KOPT-K1 (cell line): Measurements from ENCODE around the gene HDAC10.

ENCODE experiments used
- H3K27ac ChIP-seq: fragments of 200-600 bp; sonication (generic); 2 replicates; pipeline ENCODE4 v1.5.1; 2016; ENCODE audit warnings: antibody characterized with exemption, mild to moderate bottlenecking, low read depth, low read length; ENCODE audit not compliant: poor library complexity, severe bottlenecking
- H3K36me3 ChIP-seq: fragments of 200-600 bp; sonication (generic); 2 replicates; pipeline ENCODE4 v1.5.1; 2017; ENCODE audit warnings: antibody characterized with exemption, mild to moderate bottlenecking, low read length, moderate library complexity; ENCODE audit not compliant: insufficient read depth
- H3K9me3 ChIP-seq: fragments of 200-600 bp; sonication (generic); 2 replicates; pipeline ENCODE4 v1.5.1; 2017; ENCODE audit warnings: antibody characterized with exemption, low read length, mild to moderate bottlenecking; ENCODE audit not compliant: insufficient read depth, poor library complexity, severe bottlenecking

Gene HDAC10, protein sequence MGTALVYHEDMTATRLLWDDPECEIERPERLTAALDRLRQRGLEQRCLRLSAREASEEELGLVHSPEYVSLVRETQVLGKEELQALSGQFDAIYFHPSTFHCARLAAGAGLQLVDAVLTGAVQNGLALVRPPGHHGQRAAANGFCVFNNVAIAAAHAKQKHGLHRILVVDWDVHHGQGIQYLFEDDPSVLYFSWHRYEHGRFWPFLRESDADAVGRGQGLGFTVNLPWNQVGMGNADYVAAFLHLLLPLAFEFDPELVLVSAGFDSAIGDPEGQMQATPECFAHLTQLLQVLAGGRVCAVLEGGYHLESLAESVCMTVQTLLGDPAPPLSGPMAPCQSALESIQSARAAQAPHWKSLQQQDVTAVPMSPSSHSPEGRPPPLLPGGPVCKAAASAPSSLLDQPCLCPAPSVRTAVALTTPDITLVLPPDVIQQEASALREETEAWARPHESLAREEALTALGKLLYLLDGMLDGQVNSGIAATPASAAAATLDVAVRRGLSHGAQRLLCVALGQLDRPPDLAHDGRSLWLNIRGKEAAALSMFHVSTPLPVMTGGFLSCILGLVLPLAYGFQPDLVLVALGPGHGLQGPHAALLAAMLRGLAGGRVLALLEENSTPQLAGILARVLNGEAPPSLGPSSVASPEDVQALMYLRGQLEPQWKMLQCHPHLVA

DNA sequence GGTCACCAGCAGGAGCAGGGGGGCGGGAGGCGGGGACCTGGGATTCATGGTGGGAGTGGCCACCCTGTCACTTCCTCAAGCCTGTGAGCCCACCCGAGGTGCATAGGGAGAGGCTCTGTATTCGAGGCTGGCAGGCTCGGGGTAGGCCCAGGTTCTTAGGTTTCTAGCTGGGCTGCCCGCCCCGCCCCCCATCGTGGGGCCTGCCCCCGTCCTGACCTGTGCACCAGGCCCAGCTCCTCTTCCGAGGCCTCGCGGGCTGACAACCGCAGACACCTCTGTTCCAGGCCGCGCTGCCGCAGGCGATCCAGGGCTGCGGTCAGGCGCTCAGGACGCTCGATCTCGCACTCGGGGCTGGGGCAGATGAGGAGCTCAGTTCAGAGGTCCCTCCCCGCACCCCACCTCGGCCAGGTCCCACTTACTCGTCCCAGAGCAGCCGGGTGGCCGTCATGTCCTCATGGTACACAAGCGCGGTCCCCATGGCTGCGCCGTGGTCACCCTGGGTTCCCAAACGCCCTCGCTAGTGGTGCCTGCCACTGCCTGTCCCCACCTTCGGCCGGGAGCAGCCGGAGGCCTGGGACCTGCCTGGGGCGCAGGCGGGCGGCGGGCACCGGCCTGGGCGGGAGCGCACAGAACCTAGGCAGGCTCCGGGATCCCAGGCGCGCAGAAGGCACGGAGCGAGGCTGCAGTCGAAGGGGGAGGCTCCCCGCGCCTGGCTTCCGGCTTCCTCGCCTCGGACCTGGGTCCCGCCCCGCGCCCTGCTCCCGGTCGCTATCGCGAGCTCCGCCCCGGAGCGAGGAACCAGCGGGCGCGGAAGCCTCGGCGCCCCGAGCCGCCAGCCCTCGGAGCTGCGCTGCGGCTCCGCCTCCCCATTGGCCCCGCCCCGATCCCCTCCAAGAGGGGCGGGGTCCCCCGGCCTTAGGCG is at the start of gene HDAC10:
HDAC10 (minus strand) TSS at position 711 of the 922 bp plus-strand sequence; CDS start at position 478, 233 bp downstream.
- Histone ChIP-seq H3K36me3 (peaks cover 23% of the 10 kb centered on the region), H3K27ac (peak within 1 kb of the TSS; percentile 53)

DNA sequence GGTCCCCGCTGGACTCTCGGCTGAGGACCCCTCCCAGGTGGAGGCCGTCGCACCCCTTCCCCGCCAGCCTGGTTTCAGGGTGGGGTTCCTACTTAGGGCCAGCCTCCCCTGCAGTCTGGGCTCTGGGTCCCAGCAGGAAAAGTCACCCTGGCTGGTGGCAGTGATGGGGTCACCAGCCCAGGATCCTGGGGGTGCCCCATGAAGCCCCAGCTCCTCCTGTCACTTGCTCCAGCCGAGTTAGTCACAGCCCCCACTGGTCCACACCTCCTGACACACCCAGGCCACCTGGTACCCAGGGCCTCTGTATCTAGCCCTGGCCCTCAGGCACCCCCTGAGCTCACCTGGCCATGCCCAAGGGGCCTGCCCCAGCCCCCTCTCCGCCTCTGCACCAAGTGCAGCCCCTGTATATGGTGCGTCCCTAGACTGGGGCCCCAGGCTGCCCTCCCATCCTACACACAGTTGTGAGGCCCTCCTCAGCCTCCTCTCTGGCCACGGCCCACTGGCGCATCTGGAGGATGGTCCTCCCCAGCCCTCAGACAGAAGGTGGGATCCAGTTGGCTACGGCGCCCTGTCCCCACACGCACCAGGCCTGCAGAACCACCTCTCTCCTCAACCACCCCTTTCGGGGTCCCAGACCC is 49.7 kb upstream of the HDAC10 start:
- H3K36me3 ChIP-seq = no peaks in the 10 kb centered on the region
- no peak overlapping the region for H3K27ac ChIP-seq

More for the DNA sequence above, at the start of gene HDAC10:
- no peaks in the 10 kb centered on the region for H3K9me3 ChIP-seq

DNA sequence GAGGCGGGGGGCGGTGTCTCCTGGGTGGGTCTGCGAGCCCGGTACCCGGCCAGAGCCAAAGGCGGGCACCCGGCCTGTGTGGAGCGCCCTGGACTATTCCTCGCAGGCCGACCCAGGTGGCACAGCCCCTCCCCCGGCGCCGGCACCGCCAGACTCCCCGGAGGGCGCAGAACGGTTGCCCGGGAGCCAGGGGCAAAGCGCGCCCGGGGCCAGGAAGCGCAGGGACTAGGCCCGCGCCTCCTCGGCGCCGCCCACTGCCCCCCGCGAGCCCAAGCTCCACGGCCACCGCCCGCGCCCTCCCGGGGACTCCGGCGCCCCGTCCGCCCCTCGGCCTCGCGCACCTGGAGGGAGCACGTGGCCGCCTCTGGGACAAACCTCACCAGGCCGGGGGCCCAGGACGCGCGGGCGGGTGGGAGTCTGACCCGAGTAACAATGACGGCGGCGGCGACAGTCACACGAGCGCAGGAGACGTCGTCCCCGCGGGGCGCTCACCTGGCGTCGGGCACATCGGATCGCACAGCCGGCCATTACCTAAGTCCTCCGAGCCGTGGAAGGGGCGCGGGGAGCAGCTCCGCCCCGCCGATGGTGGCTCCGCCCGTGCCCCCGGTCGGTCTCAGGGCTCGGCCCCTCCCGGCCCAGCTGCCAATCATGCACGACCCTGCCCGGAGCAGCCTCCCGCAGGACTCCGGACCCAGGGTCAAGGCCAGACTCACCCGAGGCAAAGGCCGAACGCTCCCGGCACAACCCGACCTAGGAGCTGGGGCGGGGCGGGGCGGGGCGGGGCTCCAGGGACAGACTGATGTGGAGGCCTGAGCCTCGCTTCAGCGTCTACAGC is 48.9 kb upstream of the HDAC10 start:
- Histone ChIP-seq H3K27ac (no peak overlapping the region), H3K9me3 (no peaks in the 10 kb centered on the region), H3K36me3 (no peaks in the 10 kb centered on the region)

More for the DNA sequence above, 49.7 kb upstream of the HDAC10 start:
- no peaks in the 10 kb centered on the region for H3K9me3 ChIP-seq

DNA sequence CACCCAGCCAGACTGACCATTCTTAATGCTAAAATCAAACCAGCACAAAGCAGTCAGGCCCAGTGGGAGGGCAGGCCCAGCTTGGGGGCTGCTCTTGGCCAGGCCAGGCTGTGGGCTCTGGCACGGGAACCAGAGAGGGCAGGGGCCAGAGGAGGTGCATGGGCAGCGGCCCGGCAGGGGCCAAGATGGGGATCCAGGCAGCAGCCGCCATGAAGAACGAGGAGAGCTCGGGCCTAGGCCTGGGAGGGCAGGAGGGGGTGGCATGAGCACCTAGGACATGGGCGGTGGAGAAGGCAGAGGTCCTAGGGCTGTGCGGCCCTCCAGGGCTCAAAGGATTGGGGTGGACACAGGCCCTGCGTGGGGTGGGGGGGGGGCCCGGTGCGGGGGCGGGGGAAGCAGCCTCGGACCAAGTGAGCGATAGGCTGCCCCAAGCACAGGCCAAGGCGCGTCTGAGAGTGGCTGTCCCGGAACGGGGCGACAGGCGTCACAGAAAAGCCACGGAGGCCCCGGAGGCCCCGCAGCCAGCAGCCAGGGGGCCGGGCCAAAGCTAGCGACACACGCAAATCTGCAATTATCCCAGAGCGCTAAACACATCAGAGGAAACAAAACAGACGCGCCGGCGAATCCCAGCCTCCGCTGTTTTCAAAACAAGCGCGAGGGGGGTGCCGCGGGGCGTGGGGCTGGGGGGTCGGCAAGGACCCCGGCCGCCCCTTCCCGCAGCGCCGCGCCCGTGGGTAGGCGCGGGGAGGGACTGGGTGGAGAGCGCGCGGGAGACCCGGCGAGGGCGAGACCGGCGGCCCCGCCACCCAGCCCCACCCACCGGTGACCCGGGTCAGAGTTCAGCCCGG is 48.1 kb upstream of the HDAC10 start:
- Histone ChIP-seq H3K36me3 (no peaks in the 10 kb centered on the region), H3K27ac (no peak overlapping the region), H3K9me3 (no peaks in the 10 kb centered on the region)

DNA sequence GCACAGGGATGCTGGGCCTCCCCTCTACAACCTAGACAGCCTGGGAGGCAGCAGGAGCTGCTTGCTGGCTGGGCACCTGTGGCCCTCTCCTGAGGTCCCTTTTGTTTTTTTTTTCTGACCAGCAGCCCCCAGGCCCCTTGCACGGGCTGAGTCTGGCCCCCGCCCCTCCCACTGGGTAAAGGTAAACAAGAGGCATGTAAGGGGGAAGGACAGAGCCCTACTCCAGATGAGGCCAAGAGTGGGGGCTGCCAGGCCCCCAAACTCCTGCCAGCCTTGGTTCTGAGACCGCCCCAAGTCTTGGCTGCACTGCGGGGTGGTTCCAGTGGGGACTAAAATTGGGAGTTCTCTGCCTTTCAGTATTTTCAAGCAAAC is 47.2 kb upstream of the HDAC10 start:
- no peak overlapping the region for H3K27ac ChIP-seq
- H3K9me3 ChIP-seq = no peaks in the 10 kb centered on the region

DNA sequence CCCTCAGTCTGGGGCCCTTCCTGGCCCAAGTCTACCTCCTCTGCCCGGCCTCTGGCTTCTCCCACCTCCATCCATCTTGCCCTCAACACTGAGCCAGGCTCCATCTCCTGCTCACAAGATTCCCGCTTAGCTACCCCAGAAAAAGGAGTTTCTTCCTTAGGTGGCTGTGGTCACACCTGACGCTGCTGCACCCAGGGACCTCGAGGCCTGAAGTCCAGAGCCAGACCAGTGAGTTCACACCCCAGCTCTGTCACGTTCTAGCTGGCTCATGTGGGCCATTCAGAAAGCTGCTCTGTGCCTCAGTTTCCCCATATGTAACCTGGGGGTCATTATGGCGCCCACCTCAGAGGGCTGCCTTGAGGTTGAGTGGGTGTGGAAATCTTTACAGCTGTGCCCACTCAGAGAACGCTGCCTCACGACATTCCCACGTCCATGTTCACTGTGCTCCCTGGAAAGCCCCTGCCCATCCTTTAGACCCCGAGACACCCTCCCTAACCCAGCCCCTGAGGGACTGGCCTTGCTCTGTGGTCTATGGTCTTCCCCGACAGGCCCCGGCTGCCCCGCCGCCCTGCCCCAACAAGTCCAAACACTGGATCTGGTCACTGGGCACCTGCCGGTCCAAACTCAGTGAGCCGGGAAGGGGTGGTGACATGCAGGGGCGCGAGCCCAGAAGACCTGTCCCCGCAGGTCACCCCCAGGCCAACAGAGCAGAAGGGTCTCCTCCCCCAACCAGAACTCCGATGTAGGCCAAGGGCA is 46.6 kb upstream of the HDAC10 start:
- no peak overlapping the region for H3K27ac ChIP-seq
- H3K9me3 ChIP-seq = no peaks in the 10 kb centered on the region
- no peaks in the 10 kb centered on the region for H3K36me3 ChIP-seq

More for the DNA sequence above, 47.2 kb upstream of the HDAC10 start:
- H3K36me3 ChIP-seq = no peaks in the 10 kb centered on the region

DNA sequence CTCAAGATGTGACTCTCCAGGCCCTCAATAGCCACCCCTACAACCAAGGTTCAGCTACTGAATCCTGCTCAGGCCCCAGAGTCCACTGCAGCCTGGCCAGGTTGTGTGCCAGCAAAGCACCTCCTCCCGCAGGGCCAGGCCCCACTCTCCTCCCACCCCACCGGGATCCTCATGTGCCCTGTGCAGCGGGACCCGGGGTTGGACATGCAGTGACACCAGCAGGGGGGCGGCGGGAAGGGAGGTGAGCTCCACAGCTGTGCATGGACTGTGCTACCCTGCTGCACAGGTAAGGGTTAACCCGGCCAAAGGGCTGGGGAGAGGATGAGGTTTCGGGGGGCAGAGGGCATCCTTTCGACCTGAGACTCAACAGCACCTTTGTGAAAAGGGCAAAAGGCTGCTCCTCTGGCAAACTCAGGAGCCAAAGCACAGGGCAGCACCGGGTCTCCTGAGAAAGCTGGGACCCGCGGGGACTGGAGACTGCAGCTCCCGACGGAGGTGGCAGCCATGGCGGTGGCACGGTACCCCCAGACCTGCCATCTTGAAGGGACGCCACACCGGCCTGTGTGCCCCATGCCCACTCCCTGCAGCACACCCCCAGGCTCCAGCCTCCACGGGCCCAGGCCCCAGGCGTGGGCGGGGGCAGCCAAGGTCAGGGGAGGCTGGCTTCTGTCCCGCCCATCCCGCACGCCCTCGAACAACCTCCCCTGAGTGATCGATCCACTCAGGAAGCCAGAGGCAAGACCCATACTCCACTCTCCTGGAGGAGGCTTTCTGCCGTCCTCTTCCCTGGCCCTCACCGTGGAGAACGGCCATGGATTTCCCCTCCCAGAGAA is 45.8 kb upstream of the HDAC10 start:
- no peaks in the 10 kb centered on the region for H3K9me3 ChIP-seq
- H3K27ac ChIP-seq = no peak overlapping the region
- no peaks in the 10 kb centered on the region for H3K36me3 ChIP-seq

DNA sequence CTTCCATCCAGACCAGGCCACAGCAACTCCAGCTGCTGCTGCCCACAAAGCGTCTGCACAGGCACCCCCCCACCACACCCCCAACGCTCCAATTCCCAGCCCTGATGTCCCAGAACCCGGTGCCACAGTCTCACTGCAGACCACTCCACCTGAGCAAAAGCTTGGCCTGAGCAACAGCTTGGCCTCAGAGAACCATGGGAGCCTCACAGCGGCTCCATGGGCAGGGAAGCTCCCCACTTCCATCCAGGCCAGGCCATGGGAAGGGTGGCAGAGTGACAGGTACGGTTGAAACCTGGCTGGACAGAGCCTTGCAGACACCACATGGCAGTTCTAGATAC is 43.2 kb upstream of the HDAC10 start:
- no peak overlapping the region for H3K27ac ChIP-seq
- H3K36me3 ChIP-seq = no peaks in the 10 kb centered on the region

DNA sequence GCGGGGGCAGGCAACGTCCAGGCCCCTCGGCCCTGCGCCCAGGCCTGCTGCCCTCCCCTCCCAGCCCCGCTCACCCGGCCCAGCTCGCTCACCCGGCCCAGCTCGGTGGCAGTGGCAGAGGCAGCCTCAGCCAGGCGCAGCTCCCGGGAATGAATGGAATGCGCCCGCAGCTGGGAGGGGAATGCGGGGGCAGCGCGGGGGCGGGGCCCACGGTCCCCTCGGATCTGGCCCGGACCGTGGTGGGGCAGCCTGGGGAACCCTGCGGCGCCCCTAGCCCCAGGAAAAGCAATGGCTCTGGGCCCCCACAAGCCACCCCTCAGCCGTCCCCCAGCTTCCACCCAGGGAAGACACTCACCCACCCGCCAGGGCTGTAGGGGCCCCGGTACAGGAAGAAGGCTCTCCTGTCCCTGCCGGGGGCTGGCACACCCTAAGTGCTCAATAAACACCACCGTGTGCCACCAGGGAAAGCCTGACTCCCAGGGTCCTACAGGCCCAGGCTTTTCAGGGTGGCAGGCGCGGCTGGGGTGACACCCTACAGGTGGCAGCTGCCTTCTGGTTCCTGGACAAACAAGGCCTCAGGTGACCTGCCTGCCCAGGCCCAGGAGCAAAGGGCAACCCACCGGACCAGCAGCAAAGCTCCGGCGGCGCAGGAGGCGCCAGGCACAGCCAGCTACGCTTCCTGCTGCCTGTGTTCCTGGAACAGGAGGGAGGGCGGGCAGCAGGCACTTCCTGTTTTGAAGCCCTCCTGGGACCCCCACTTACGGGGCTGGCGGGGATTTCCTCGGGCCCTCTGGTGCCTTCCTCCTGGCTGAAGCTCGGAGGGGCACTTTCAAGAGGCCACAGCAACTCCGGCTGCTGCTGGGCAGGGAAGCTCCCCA is 42.6 kb upstream of the HDAC10 start:
- no peak overlapping the region for H3K27ac ChIP-seq
- H3K36me3 ChIP-seq = no peaks in the 10 kb centered on the region

More for the DNA sequence above, 43.2 kb upstream of the HDAC10 start:
- H3K9me3 ChIP-seq = no peaks in the 10 kb centered on the region

DNA sequence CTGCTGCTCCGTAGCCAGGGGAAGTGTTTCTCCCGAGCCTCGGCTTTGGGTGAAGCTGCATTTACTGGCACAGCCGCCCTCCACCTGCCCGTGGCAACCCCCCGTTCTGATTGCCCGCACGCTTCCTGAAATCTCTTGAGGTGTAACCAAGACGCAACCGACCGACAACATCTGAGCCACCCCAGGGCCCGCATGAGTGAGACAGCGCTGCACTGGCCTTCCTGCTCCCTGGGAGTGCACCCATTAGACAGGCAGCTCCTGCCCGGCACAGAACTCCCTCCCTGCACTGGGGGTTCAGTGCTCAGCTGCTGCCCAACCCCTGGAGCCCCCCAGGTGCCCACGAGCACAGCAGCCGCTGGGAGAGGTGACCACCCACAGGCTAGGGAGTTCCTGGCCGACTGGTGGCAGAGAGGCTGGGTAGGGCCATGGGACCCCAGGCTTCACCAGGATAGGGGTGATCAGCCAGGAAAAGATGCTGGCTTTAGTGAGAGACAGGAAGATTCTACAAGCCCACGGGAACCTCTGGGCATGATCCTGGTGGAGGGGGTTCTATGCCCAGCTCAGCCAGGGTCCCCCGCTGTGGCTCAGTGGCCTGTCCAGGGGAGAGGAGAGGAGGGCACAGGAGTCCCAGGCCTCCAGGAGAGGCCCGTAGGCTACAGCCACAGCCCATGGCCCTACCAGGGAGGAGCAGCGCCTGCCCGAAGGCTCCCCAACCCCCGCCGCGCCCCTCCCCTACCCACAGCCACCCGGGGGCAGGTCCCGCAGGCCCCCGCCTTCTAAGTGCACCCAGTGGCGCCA is 41.8 kb upstream of the HDAC10 start:
- no peaks in the 10 kb centered on the region for H3K9me3 ChIP-seq
- no peak overlapping the region for H3K27ac ChIP-seq
- H3K36me3 ChIP-seq = no peaks in the 10 kb centered on the region

More for the DNA sequence above, 42.6 kb upstream of the HDAC10 start:
- H3K9me3 ChIP-seq = no peaks in the 10 kb centered on the region
